Measurements from ENCODE around the gene ZNF586.
"Not testable (repeated sequence)": the region's sequence is repeated elsewhere in the genome, so short reads cannot be mapped to it uniquely, and the experiment has no call there.

The ZNF586 gene

GRCh38 chr19:57800696-57801095 lies 31.2 kb downstream of the ZNF586 start:
- no peak for DNase-seq

- no peak for DNase-seq
These were observed 32.8 kb downstream of the ZNF586 start for GRCh38 chr19:57802269-57802668.

GRCh38 chr19:57803265-57803593 lies 33.8 kb downstream of the ZNF586 start:
- DNase-seq, result no peak

GRCh38 chr19:57803594-57804325 lies 34.3 kb downstream of the ZNF586 start:
- DNase-seq, result peak; percentile 98

GRCh38 chr19:57807541-57807940 lies 38.1 kb downstream of the ZNF586 start:
- no peak for DNase-seq

- DNase-seq, result not testable (repeated sequence)
These were observed 41.2 kb downstream of the ZNF586 start for GRCh38 chr19:57810410-57811295.

- no peak for DNase-seq
These were observed 42.8 kb downstream of the ZNF586 start for GRCh38 chr19:57812226-57812625.

- not testable (repeated sequence) for DNase-seq
These were observed 43.7 kb downstream of the ZNF586 start for GRCh38 chr19:57812975-57813820.

GRCh38 chr19:57813919-57814504 lies 44.5 kb downstream of the ZNF586 start:
- DNase-seq, result no peak

GRCh38 chr19:57814505-57815246 lies 45.2 kb downstream of the ZNF586 start, which contains the start of gene ZNF552:
Gene ZNF552, minus strand, starts transcription at chr19:57814913. Its CDS starts 170 bp downstream, at chr19:57814743.
- peak; percentile 91 for DNase-seq

- DNase-seq, result no peak
These were observed 46.0 kb downstream of the ZNF586 start for GRCh38 chr19:57815247-57816075.

GRCh38 chr19:57816652-57817051 lies 47.2 kb downstream of the ZNF586 start:
- DNase-seq, result no peak

GRCh38 chr19:57817976-57818375 lies 48.5 kb downstream of the ZNF586 start:
- no peak for DNase-seq

- DNase-seq, result no peak
These were observed 48.9 kb downstream of the ZNF586 start for GRCh38 chr19:57818378-57818777.

GRCh38 chr19:57819475-57820148 lies 50.1 kb downstream of the ZNF586 start:
- DNase-seq, result peak; percentile 93

GRCh38 chr19:57820599-57820998 lies 51.1 kb downstream of the ZNF586 start:
- DNase-seq, result no peak

GRCh38 chr19:57821095-57821494 lies 51.6 kb downstream of the ZNF586 start:
- DNase-seq, result not testable (repeated sequence)

GRCh38 chr19:57821501-57821900 lies 52.0 kb downstream of the ZNF586 start:
- DNase-seq, result not testable (repeated sequence)

GRCh38 chr19:57823155-57823554 lies 53.7 kb downstream of the ZNF586 start:
- not testable (repeated sequence) for DNase-seq

GRCh38 chr19:57823608-57824007 lies 54.1 kb downstream of the ZNF586 start:
- DNase-seq, result not testable (repeated sequence)

All from fibroblast of skin of right quadriceps (primary cell).